ENCODE measurements around the gene SNX8. TPM values are rescaled to one million over a fixed set of nuclear protein-coding genes. Genes with fewer than 3 reads are reported as not detected.

The SNX8 gene
- polyA plus RNA-seq, 2 of the 4 experiments (the other 2 are of a cell fraction) = 21.2 to 36.3 TPM

DNA sequence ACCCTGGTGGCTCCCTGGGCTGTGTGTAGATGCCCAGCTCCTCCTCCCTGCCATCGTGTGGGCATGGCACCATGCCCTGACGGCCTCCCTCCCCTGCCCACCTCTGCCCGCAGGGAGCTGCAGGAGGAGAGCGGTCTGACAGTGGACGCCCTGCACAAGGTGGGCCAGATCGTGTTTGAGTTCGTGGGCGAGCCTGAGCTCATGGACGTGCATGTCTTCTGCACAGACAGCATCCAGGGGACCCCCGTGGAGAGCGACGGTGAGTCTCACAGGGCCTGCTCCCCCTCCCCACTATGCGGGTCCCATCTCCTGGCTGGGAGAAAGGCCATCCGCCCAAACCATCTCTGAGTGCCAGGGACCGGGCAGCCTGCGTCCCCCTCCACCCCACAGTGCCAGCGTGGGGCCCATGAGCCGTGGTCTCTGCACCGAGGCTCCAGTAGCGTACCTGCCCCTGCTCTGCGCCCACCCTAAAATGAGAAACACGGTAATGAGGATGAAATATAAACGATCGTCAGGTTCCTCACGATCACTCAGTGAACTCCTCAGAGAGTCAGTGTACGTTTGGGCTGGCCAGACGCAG lies 64.4 kb downstream of the SNX8 start (continued):
- TF ChIP-seq, protein P1, sequence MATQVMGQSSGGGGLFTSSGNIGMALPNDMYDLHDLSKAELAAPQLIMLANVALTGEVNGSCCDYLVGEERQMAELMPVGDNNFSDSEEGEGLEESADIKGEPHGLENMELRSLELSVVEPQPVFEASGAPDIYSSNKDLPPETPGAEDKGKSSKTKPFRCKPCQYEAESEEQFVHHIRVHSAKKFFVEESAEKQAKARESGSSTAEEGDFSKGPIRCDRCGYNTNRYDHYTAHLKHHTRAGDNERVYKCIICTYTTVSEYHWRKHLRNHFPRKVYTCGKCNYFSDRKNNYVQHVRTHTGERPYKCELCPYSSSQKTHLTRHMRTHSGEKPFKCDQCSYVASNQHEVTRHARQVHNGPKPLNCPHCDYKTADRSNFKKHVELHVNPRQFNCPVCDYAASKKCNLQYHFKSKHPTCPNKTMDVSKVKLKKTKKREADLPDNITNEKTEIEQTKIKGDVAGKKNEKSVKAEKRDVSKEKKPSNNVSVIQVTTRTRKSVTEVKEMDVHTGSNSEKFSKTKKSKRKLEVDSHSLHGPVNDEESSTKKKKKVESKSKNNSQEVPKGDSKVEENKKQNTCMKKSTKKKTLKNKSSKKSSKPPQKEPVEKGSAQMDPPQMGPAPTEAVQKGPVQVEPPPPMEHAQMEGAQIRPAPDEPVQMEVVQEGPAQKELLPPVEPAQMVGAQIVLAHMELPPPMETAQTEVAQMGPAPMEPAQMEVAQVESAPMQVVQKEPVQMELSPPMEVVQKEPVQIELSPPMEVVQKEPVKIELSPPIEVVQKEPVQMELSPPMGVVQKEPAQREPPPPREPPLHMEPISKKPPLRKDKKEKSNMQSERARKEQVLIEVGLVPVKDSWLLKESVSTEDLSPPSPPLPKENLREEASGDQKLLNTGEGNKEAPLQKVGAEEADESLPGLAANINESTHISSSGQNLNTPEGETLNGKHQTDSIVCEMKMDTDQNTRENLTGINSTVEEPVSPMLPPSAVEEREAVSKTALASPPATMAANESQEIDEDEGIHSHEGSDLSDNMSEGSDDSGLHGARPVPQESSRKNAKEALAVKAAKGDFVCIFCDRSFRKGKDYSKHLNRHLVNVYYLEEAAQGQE (IDR thresholded peaks at IDR 0.05) = no peak
- TF ChIP-seq BHLHE40 (IDR thresholded peaks at IDR 0.05; ENCODE audit: low read depth, low read length) (no peak), EP300 (IDR thresholded peaks at IDR 0.05) (no peak)

DNA sequence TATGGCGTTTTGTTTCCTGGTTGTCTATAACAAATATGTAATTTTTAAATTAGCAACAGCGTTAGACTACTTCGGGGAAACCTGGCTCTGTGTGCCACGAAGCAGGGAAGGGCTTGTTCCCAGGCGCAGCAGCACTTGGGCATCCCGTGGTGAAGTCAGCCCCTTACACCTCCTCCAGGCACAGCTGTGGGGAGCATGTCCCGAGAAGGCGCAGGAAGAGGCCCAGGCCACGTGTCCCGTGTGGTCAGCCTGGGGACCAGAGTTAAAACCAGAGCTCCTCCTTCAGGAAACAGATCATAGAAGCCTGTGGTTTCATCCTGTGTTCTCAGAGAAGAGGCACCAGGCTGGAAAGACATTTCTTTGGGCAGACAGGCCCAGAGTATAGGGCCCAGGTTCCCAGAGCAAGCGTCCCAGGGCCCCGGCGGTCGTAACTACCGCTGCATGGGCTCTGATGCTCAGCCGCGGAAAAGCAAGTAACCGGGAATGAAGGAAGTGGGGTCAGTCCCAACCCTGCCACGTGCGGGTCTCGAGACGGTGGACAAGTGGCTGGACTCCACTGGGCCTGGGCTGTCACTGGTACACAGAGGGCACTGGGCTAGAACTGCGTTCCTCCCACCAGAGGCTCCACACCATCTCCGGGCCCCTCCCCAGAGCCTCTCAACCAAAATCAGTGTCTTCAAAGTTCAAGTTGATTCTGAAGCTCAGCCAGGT lies 65.1 kb downstream of the SNX8 start:
- CTCF ChIA-PET = interaction anchor here (0.6 to 2.8 kb wide), 15 partner anchors 11 to 1348 kb away, joined by 3 to 32 read pairs (median 3); no protein-coding TSS in a partner anchor
- 54% methylated on average over 19 of the region's 24 CpGs for WGBS (ENCODE audit: missing lambda C conversion rate)
- H3K4me3 ChIP-seq = no peak overlapping the region

GRCh38 chr7:2247141-2247995 lies 66.9 kb downstream of the SNX8 start:
- H3K4me3 ChIP-seq = no peak overlapping the region
- ChIA-PET POLR2A (interaction anchor here (1.6 kb wide), 1 partner anchor 11 kb away, joined by 3 read pairs; no protein-coding TSS in a partner anchor), CTCF (interaction anchor here (0.7 to 2.8 kb wide), 12 partner anchors 9 to 680 kb away, joined by 3 to 32 read pairs (median 4); no protein-coding TSS in a partner anchor)
- DNase-seq (ENCODE audit: low read depth in 1 of 2, low spot score in 1 of 2) = peak in 1 of 2 experiments; percentile 66
- no peak overlapping the region for H3K4me2 ChIP-seq
- no peak overlapping the region for H3K27ac ChIP-seq
- no peaks in the 10 kb centered on the region for H3K9me3 ChIP-seq
- H3K4me1 ChIP-seq = peaks cover 23% of the 10 kb centered on the region
- FAIRE-seq = no peak
- peak; percentile 51 to 64; a peak in 4 of 6 replicates for ATAC-seq
- TF ChIP-seq MAZ (IDR thresholded peaks at IDR 0.05; ENCODE audit: borderline replicate concordance, low read depth, low read length) (no peak), RAD21 (conservative IDR thresholded peaks at IDR 0.05 in 1 of 2, IDR thresholded peaks at IDR 0.05 in 1 of 2) (peak; percentile 43 to 54; a peak in 4 of 5 replicates), SMC3 (IDR thresholded peaks at IDR 0.05) (peak; percentile 58), HOXA7 (CRISPR knock-in tag; IDR thresholded peaks at IDR 0.05) (no peak)
- TF ChIP-seq, protein P2, sequence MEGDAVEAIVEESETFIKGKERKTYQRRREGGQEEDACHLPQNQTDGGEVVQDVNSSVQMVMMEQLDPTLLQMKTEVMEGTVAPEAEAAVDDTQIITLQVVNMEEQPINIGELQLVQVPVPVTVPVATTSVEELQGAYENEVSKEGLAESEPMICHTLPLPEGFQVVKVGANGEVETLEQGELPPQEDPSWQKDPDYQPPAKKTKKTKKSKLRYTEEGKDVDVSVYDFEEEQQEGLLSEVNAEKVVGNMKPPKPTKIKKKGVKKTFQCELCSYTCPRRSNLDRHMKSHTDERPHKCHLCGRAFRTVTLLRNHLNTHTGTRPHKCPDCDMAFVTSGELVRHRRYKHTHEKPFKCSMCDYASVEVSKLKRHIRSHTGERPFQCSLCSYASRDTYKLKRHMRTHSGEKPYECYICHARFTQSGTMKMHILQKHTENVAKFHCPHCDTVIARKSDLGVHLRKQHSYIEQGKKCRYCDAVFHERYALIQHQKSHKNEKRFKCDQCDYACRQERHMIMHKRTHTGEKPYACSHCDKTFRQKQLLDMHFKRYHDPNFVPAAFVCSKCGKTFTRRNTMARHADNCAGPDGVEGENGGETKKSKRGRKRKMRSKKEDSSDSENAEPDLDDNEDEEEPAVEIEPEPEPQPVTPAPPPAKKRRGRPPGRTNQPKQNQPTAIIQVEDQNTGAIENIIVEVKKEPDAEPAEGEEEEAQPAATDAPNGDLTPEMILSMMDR (IDR thresholded peaks at IDR 0.05) = peak; percentile 53
- 86% methylated on average over 32 of the region's 36 CpGs for WGBS (ENCODE audit: missing lambda C conversion rate)

More for the DNA sequence above, 65.1 kb downstream of the SNX8 start:
- peak; percentile 66 to 71 for DNase-seq (ENCODE audit: low read depth in 1 of 2, low spot score in 1 of 2)
- peaks cover 15% of the 10 kb centered on the region for H3K4me1 ChIP-seq
- ATAC-seq = peak; percentile 62 to 71
- peak overlapping the region; percentile 52 to 82 for H3K27ac ChIP-seq
- FAIRE-seq = no peak
- H3K4me2 ChIP-seq = peak overlapping the region; percentile 45
- TF ChIP-seq FOSL2 (IDR thresholded peaks at IDR 0.05) (no peak), FOSL2 (CRISPR knock-in tag; IDR thresholded peaks at IDR 0.05) (0 out of 2 replicates have a peak, but pooled peaks have one; percentile 8), CBX8 (IDR thresholded peaks at IDR 0.05) (no peak), ESRRA (IDR thresholded peaks at IDR 0.05; ENCODE audit: borderline replicate concordance, low read length) (no peak), RAD21 (conservative IDR thresholded peaks at IDR 0.05 in 1 of 2, IDR thresholded peaks at IDR 0.05 in 1 of 2) (0 out of 5 replicates have a peak, but pooled peaks of 1 of the 2 experiments have one; percentile 13)
- TF ChIP-seq, protein P3, sequence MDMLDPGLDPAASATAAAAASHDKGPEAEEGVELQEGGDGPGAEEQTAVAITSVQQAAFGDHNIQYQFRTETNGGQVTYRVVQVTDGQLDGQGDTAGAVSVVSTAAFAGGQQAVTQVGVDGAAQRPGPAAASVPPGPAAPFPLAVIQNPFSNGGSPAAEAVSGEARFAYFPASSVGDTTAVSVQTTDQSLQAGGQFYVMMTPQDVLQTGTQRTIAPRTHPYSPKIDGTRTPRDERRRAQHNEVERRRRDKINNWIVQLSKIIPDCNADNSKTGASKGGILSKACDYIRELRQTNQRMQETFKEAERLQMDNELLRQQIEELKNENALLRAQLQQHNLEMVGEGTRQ (IDR thresholded peaks at IDR 0.05) = peak; percentile 72
- TF ChIP-seq, protein P4, sequence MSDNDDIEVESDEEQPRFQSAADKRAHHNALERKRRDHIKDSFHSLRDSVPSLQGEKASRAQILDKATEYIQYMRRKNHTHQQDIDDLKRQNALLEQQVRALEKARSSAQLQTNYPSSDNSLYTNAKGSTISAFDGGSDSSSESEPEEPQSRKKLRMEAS (IDR thresholded peaks at IDR 0.05) = peak; percentile 85
- POLR2A ChIA-PET = interaction anchor here (0.7 to 1.6 kb wide), 3 partner anchors 12 to 61 kb away, joined by 3 to 7 read pairs (median 3); no protein-coding TSS in a partner anchor
- no peaks in the 10 kb centered on the region for H3K9me3 ChIP-seq

All from A549 (cell line).